ENCODE data around the gene PRIM2.
"Not testable (repeated sequence)": the region's sequence is repeated elsewhere in the genome, so short reads cannot be mapped to it uniquely, and the experiment has no call there.

The PRIM2 gene

GRCh38 chr6:57310095-57310816 is 7.2 kb upstream of the PRIM2 start:
- not testable (repeated sequence) for DNase-seq (ENCODE audit: low spot score)

GRCh38 chr6:57310817-57311157 is 6.6 kb upstream of the PRIM2 start:
- DNase-seq (ENCODE audit: low spot score), result no peak

- not testable (repeated sequence) for DNase-seq (ENCODE audit: low spot score)
These were observed 6.0 kb upstream of the PRIM2 start for GRCh38 chr6:57311300-57312003.

- DNase-seq (ENCODE audit: low spot score), result no peak
These were observed 5.5 kb upstream of the PRIM2 start for GRCh38 chr6:57312004-57312345.

- no peak for DNase-seq (ENCODE audit: low spot score)
These were observed 4.4 kb upstream of the PRIM2 start for GRCh38 chr6:57313009-57313408.

GRCh38 chr6:57313711-57314471 is 3.5 kb upstream of the PRIM2 start:
- DNase-seq (ENCODE audit: low spot score), result no peak

GRCh38 chr6:57315111-57315510 is 2.3 kb upstream of the PRIM2 start:
- DNase-seq (ENCODE audit: low spot score), result no peak

- no peak for DNase-seq (ENCODE audit: low spot score)
These were observed 1.6 kb upstream of the PRIM2 start for GRCh38 chr6:57315851-57316250.

- DNase-seq (ENCODE audit: low spot score), result peak; percentile 84
These were observed 810 bp upstream of the PRIM2 start for GRCh38 chr6:57316581-57317059.

GRCh38 chr6:57324538-57324937 is 7.1 kb downstream of the PRIM2 start:
- peak; percentile 20 for DNase-seq (ENCODE audit: low spot score)

- no peak for DNase-seq (ENCODE audit: low spot score)
These were observed 9.9 kb downstream of the PRIM2 start for GRCh38 chr6:57327311-57327710.

GRCh38 chr6:57328074-57328473 is 10.6 kb downstream of the PRIM2 start:
- DNase-seq (ENCODE audit: low spot score), result no peak

- no peak for DNase-seq (ENCODE audit: low spot score)
These were observed 12.5 kb downstream of the PRIM2 start for GRCh38 chr6:57329933-57330332.

GRCh38 chr6:57342148-57342669 is 24.8 kb downstream of the PRIM2 start:
- DNase-seq (ENCODE audit: low spot score), result no peak

- not testable (repeated sequence) for DNase-seq (ENCODE audit: low spot score)
These were observed 25.9 kb downstream of the PRIM2 start for GRCh38 chr6:57343342-57343741.

- DNase-seq (ENCODE audit: low spot score), result not testable (repeated sequence)
These were observed 29.3 kb downstream of the PRIM2 start for GRCh38 chr6:57346715-57347114.

- DNase-seq (ENCODE audit: low spot score), result not testable (repeated sequence)
These were observed 30.2 kb downstream of the PRIM2 start for GRCh38 chr6:57347597-57347996.

GRCh38 chr6:57350443-57350842 is 33.0 kb downstream of the PRIM2 start:
- not testable (repeated sequence) for DNase-seq (ENCODE audit: low spot score)

GRCh38 chr6:57352596-57352995 is 35.2 kb downstream of the PRIM2 start:
- DNase-seq (ENCODE audit: low spot score), result not testable (repeated sequence)

GRCh38 chr6:57358319-57358718 is 40.9 kb downstream of the PRIM2 start:
- not testable (repeated sequence) for DNase-seq (ENCODE audit: low spot score)

- not testable (repeated sequence) for DNase-seq (ENCODE audit: low spot score)
These were observed 42.3 kb downstream of the PRIM2 start for GRCh38 chr6:57359766-57360165.

- DNase-seq (ENCODE audit: low spot score), result not testable (repeated sequence)
These were observed 44.9 kb downstream of the PRIM2 start for GRCh38 chr6:57362340-57362739.

Data from hematopoietic multipotent progenitor cell treated with erythropoietin and hydrocortisone succinate and interleukin-3 and kit ligand, for 17 days (in vitro differentiated cells).